Measurements from ENCODE around the gene LAMA3.

DNA sequence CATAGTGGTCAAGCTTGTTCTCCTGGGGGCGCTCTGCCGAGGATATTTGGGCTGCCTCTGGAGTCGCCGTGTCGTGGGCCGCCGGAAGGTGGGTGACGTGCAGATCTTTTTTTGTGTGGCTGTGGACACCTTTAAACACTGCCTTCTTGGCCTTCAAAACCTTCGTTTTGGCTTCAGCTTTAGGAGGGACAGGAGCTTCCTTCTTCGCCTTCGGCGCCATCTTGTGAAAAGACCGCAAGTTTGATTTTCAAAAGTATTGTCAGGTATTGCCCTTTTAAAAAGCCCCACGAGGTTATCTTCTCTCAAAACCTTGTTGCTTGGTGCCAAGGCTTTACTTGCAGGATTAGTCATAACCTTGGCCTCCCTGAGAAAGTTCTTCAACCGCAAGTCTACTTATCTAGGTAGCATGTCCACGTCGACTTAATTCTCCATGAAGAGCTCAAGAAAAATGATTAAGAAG, 20.8 kb downstream of the LAMA3 start:
- TF ChIP-seq POLR2A (IDR thresholded peaks at IDR 0.05; ENCODE audit: low read depth, low read length) (no peak), CEBPB (IDR thresholded peaks at IDR 0.05; ENCODE audit: borderline replicate concordance in 1 of 2, low read depth in 2 of 2, low read length in 2 of 2) (no peak), CUX1 (IDR thresholded peaks at IDR 0.05; ENCODE audit: insufficient replicate concordance, low read depth, low read length) (no peak), RCOR1 (conservative IDR thresholded peaks at IDR 0.05; ENCODE audit: low read depth, low read length) (no peak), RAD21 (IDR thresholded peaks at IDR 0.05; ENCODE audit: insufficient read depth, low read depth, low read length) (no peak), FOS (IDR thresholded peaks at IDR 0.05; ENCODE audit: borderline replicate concordance, extremely low read depth, insufficient read length) (no peak), CBX5 (IDR thresholded peaks at IDR 0.05; ENCODE audit: low read depth) (no peak), CTCF (IDR thresholded peaks at IDR 0.05 in 2 of 3, conservative IDR thresholded peaks at IDR 0.05 in 1 of 3; ENCODE audit: control insufficient read depth in 2 of 3, extremely low read depth in 1 of 3, insufficient read depth in 1 of 3, low read depth in 3 of 3, low read length in 3 of 3) (no peak), NBN (IDR thresholded peaks at IDR 0.05) (no peak), BRCA1 (IDR thresholded peaks at IDR 0.05; ENCODE audit: low read depth, low read length) (no peak)
- TF ChIP-seq, protein P1, sequence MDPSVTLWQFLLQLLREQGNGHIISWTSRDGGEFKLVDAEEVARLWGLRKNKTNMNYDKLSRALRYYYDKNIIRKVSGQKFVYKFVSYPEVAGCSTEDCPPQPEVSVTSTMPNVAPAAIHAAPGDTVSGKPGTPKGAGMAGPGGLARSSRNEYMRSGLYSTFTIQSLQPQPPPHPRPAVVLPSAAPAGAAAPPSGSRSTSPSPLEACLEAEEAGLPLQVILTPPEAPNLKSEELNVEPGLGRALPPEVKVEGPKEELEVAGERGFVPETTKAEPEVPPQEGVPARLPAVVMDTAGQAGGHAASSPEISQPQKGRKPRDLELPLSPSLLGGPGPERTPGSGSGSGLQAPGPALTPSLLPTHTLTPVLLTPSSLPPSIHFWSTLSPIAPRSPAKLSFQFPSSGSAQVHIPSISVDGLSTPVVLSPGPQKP (IDR thresholded peaks at IDR 0.05; ENCODE audit: low read depth, low read length), result no peak

Measured in GM12878 (cell line).